Measurements from ENCODE around the gene ALDH1L1. TPM values are rescaled to one million over a fixed set of nuclear protein-coding genes. Genes with fewer than 3 reads are reported as not detected.

Gene ALDH1L1
- total RNA-seq, 1 experiment from 2014 or later, result 1.2 TPM

DNA sequence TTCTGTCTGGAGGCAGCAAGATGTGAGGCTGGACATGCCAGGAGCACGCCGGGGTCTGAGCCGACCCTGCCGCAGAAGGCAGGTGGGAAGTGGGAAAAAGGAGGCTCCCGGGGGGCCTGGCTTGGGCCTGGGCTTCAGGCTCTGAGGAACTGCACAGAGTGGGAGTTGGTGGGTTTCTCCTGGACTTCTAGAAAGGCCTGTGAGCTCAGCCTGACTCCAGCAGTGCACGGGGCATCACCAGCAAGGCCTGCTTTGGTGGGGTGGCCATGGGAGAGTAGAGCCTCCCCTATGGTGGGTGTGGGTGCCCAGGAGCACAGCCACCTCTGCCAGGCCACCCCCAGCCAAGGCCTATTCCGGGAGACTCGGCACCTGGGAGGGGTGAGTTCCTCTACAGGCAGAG is 78.4 kb downstream of the ALDH1L1 start:
- POLR2A ChIA-PET, result no interaction called here
- Mint-ChIP-seq H3K27ac (no peak overlapping the region; the same call in 1 of the 2 replicates), H3K4me3 (no peak overlapping the region), H3K36me3 (peaks cover 6% of the 10 kb centered on the region), H3K27me3 (ENCODE audit: low read depth) (no peaks in the 10 kb centered on the region; the same call in none of the 2 replicates), H3K9me3 (peaks cover 12% of the 10 kb centered on the region), H3K4me1 (no peaks in the 10 kb centered on the region)
- CTCF ChIA-PET, result interaction anchor here (0.8 to 5.4 kb wide), 4 partner anchors 14 to 78 kb away, joined by 3 to 55 read pairs (median 6); partner anchors contain the start of gene ALDH1L1
- ATAC-seq, result no peak
- TF ChIP-seq SMAD3 (CRISPR knock-in tag; IDR thresholded peaks at IDR 0.05; ENCODE audit: borderline replicate concordance) (no peak), RELA (CRISPR knock-in tag; IDR thresholded peaks at IDR 0.05; ENCODE audit: borderline replicate concordance) (no peak), SOX15 (CRISPR knock-in tag; IDR thresholded peaks at IDR 0.05) (no peak), ZNF512 (CRISPR knock-in tag; IDR thresholded peaks at IDR 0.05; ENCODE audit: borderline replicate concordance) (no peak), AR (CRISPR knock-in tag; IDR thresholded peaks at IDR 0.05) (no peak), CBFB (CRISPR knock-in tag; IDR thresholded peaks at IDR 0.05; ENCODE audit: low read depth) (no peak), ZNF219 (CRISPR knock-in tag; IDR thresholded peaks at IDR 0.05; ENCODE audit: borderline replicate concordance) (no peak), USF1 (CRISPR knock-in tag; IDR thresholded peaks at IDR 0.05) (no peak), ZNF232 (CRISPR knock-in tag; IDR thresholded peaks at IDR 0.05) (no peak), NR1H2 (CRISPR knock-in tag; IDR thresholded peaks at IDR 0.05) (no peak), NR3C1 (CRISPR knock-in tag; conservative IDR thresholded peaks at IDR 0.05; ENCODE audit: low read depth) (no peak), ARID4B (CRISPR knock-in tag; IDR thresholded peaks at IDR 0.05; ENCODE audit: borderline replicate concordance) (no peak), ESRRA (CRISPR knock-in tag; IDR thresholded peaks at IDR 0.05; ENCODE audit: borderline replicate concordance) (no peak), GRHL2 (CRISPR knock-in tag; IDR thresholded peaks at IDR 0.05; ENCODE audit: insufficient replicate concordance, severe bottlenecking) (no peak), IRF2 (CRISPR knock-in tag; IDR thresholded peaks at IDR 0.05; ENCODE audit: borderline replicate concordance, low read depth) (no peak), SMAD4 (CRISPR knock-in tag; IDR thresholded peaks at IDR 0.05) (no peak), ZNF416 (CRISPR knock-in tag; IDR thresholded peaks at IDR 0.05) (no peak)
- TF ChIP-seq, protein P1, sequence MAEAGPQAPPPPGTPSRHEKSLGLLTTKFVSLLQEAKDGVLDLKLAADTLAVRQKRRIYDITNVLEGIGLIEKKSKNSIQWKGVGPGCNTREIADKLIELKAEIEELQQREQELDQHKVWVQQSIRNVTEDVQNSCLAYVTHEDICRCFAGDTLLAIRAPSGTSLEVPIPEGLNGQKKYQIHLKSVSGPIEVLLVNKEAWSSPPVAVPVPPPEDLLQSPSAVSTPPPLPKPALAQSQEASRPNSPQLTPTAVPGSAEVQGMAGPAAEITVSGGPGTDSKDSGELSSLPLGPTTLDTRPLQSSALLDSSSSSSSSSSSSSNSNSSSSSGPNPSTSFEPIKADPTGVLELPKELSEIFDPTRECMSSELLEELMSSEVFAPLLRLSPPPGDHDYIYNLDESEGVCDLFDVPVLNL (CRISPR knock-in tag; IDR thresholded peaks at IDR 0.05; ENCODE audit: borderline replicate concordance, low read depth), result no peak
- no peak for DNase-seq (ENCODE audit: low spot score)
